H1 (cell line): ENCODE measurements around the gene GHRL. TPM values are rescaled to one million over a fixed set of nuclear protein-coding genes. Genes with fewer than 3 reads are reported as not detected.

Experiments
- CTCF ChIA-PET: fragments of 300-600 bp; sonication (Branson Sonifier 250); formaldehyde crosslinking; loops from one replicate; lab custom pipeline; 2021; ENCODE audit not compliant: partially characterized antibody; lab: Charles Lee
- POLR2A ChIA-PET: fragments of 300-600 bp; sonication (Branson Sonifier 250); formaldehyde crosslinking; loops from one replicate; lab custom pipeline; 2021; ENCODE audit warnings: inconsistent platforms; ENCODE audit not compliant: partially characterized antibody; lab: Charles Lee
- DNase-seq, 2 experiments: peaks; one replicate each; pipeline versions ENCODE4 v3.0.0 to v3.0.0-alpha.2; 2010 to 2022; ENCODE audit warnings: low spot score in 2 of 2, low read depth in 1 of 2, mixed read lengths in 1 of 2
- FAIRE-seq: peaks from 2 replicates; lab custom pipeline; 2011; peaks lifted over from hg19 to GRCh38; lab: Jason Lieb, UNC
- H2AFZ ChIP-seq: 2 replicates; pipeline ENCODE4 v1.8.1; 2012; ENCODE audit warnings: low read length, inconsistent platforms
- H2AK5ac ChIP-seq: 2 replicates; pipeline ENCODE4 v1.6.1; 2013; ENCODE audit warnings: low read depth, low read length
- H2BK120ac ChIP-seq: replicated peaks from 2 replicates; pipeline ENCODE3; 2013; ENCODE audit warnings: low read depth, low read length, inconsistent platforms
- H2BK12ac ChIP-seq: 2 replicates; pipeline ENCODE4 v1.6.1; 2013; ENCODE audit warnings: low read depth, low read length
- H2BK15ac ChIP-seq: 2 replicates; pipeline ENCODE4 v1.6.1; 2013; ENCODE audit warnings: low read length
- H2BK20ac ChIP-seq: 2 replicates; pipeline ENCODE4 v1.6.1; 2013; ENCODE audit warnings: low read length
- H2BK5ac ChIP-seq: 2 replicates; pipeline ENCODE4 v1.6.1; 2013; ENCODE audit warnings: low read depth, low read length
- H3K14ac ChIP-seq: 2 replicates; pipeline ENCODE4 v1.6.1; 2013; ENCODE audit warnings: inconsistent platforms; ENCODE audit not compliant: insufficient read length
- H3K18ac ChIP-seq: 2 replicates; pipeline ENCODE4 v1.6.1; 2013; ENCODE audit warnings: low read length; ENCODE audit errors: extremely low read depth
- H3K23ac ChIP-seq: 2 replicates; pipeline ENCODE4 v1.6.1; 2013; ENCODE audit warnings: inconsistent platforms; ENCODE audit not compliant: insufficient read length
- H3K23me2 ChIP-seq: 2 replicates; pipeline ENCODE4 v1.6.1; 2013; ENCODE audit warnings: low read depth, low read length
- H3K27ac ChIP-seq: 2 replicates; pipeline ENCODE4 v1.6.1; 2011; ENCODE audit warnings: low read depth, low read length, inconsistent platforms
- H3K27me3 ChIP-seq, 4 experiments: replicated peaks in 1 of 4; 1 replicate in 1 of 4; 2 replicates in 3 of 4; pipeline versions ENCODE4 v1.6.1 to v1.8.1; 2011 to 2013; ENCODE audit warnings: low read length in 3 of 4, mild to moderate bottlenecking in 3 of 4, inconsistent platforms in 2 of 4, mixed read lengths in 2 of 4, moderate library complexity in 1 of 4; ENCODE audit not compliant: control insufficient read depth in 3 of 4, insufficient read depth in 3 of 4; ENCODE audit errors: extremely low read depth in 1 of 4
- H3K36me3 ChIP-seq, 4 experiments: 2 replicates each; pipeline versions ENCODE4 v1.6.1 to v1.8.1; 2011 to 2013; ENCODE audit warnings: mild to moderate bottlenecking in 4 of 4, low read length in 3 of 4, moderate library complexity in 2 of 4, control low read depth in 1 of 4, inconsistent platforms in 1 of 4; ENCODE audit not compliant: insufficient read depth in 4 of 4, control insufficient read depth in 2 of 4
- H3K4ac ChIP-seq: replicated peaks from 2 replicates; pipeline ENCODE3; 2013; ENCODE audit warnings: low read length, low read depth, mixed read lengths, inconsistent platforms; ENCODE audit not compliant: insufficient read length
- H3K4me1 ChIP-seq, 4 experiments: replicated peaks in 1 of 4; 1 replicate in 1 of 4; 2 replicates in 3 of 4; pipeline versions ENCODE4 v1.6.1 to v1.8.1; 2011 to 2013; ENCODE audit warnings: low read length in 3 of 4, inconsistent platforms in 2 of 4, mixed read lengths in 1 of 4; ENCODE audit not compliant: insufficient read depth in 4 of 4, control insufficient read depth in 3 of 4
- H3K4me2 ChIP-seq, 2 experiments: 2 replicates each; pipeline versions ENCODE4 v1.6.1 to v1.8.1; 2011 to 2013; ENCODE audit warnings: low read depth in 2 of 2, low read length in 2 of 2, control low read depth in 1 of 2, inconsistent platforms in 1 of 2, mild to moderate bottlenecking in 1 of 2; ENCODE audit not compliant: insufficient read depth in 1 of 2
- H3K4me3 ChIP-seq, 4 experiments: fragments of 200-600, 300-600 bp in 1 of 4; sonication (generic), shearing (Covaris generic), sonication (Bioruptor Twin) in 1 of 4; 2 replicates each; pipeline versions ENCODE4 v1.5.1 to v1.8.1; 2011 to 2016; ENCODE audit warnings: low read length in 4 of 4, low read depth in 3 of 4, control low read depth in 2 of 4, inconsistent platforms in 2 of 4, mild to moderate bottlenecking in 2 of 4, mixed read lengths in 1 of 4, moderate library complexity in 1 of 4; ENCODE audit not compliant: insufficient read depth in 2 of 4; ENCODE audit errors: extremely low read depth in 1 of 4
- H3K56ac ChIP-seq: replicated peaks from 2 replicates; pipeline ENCODE3; 2013; ENCODE audit warnings: low read depth, mild to moderate bottlenecking, mixed read lengths, low read length, inconsistent platforms; ENCODE audit not compliant: insufficient read length
- H3K79me1 ChIP-seq: 2 replicates; pipeline ENCODE4 v1.6.1; 2013; ENCODE audit warnings: low read depth, low read length, control low read depth
- H3K79me2 ChIP-seq, 2 experiments: 2 replicates each; pipeline versions ENCODE4 v1.6.1 to v1.8.1; 2012 to 2013; ENCODE audit warnings: low read length in 2 of 2, mild to moderate bottlenecking in 2 of 2, inconsistent platforms in 1 of 2; ENCODE audit not compliant: insufficient read depth in 2 of 2, control insufficient read depth in 1 of 2
- H3K9ac ChIP-seq, 4 experiments: replicated peaks in 1 of 4; 1 replicate in 1 of 4; 2 replicates in 3 of 4; pipeline versions ENCODE4 v1.6.1 to v1.8.1; 2011 to 2013; ENCODE audit warnings: low read depth in 3 of 4, low read length in 3 of 4, control low read depth in 2 of 4, mild to moderate bottlenecking in 2 of 4, moderate library complexity in 2 of 4, inconsistent platforms in 1 of 4; ENCODE audit errors: extremely low read depth in 1 of 4
- H3K9me3 ChIP-seq, 2 experiments: 2 replicates each; pipeline versions ENCODE4 v1.6.1 to v1.8.1; 2012 to 2013; ENCODE audit warnings: mild to moderate bottlenecking in 2 of 2, moderate library complexity in 2 of 2, control low read depth in 1 of 2, inconsistent platforms in 1 of 2, low read depth in 1 of 2, low read length in 1 of 2, mixed read lengths in 1 of 2; ENCODE audit not compliant: insufficient read depth in 2 of 2
- H4K20me1 ChIP-seq, 2 experiments: replicated peaks in 1 of 2; 2 replicates each; pipeline versions ENCODE3 to v1.8.1; 2011 to 2013; ENCODE audit warnings: inconsistent platforms in 2 of 2, low read length in 2 of 2, mild to moderate bottlenecking in 1 of 2; ENCODE audit not compliant: insufficient read depth in 2 of 2, control insufficient read depth in 1 of 2
- H4K5ac ChIP-seq: 2 replicates; pipeline ENCODE4 v1.6.1; 2013; ENCODE audit warnings: low read length, low read depth, mixed read lengths, inconsistent platforms; ENCODE audit not compliant: insufficient read length
- H4K8ac ChIP-seq: 2 replicates; pipeline ENCODE4 v1.8.0; 2013; ENCODE audit warnings: mild to moderate bottlenecking, moderate library complexity, low read length, inconsistent platforms; ENCODE audit not compliant: insufficient read depth; ENCODE audit errors: extremely low read depth
- H4K91ac ChIP-seq: replicated peaks from 2 replicates; pipeline ENCODE3; 2013; ENCODE audit warnings: low read length, mixed read lengths, inconsistent platforms; ENCODE audit not compliant: insufficient read length
- CHD1 ChIP-seq: IDR thresholded peaks from 2 replicates; pipeline ENCODE4 v1.6.1; 2012; ENCODE audit warnings: low read depth, low read length, improper control_type of control experiment
- GTF2F1 ChIP-seq: IDR thresholded peaks from 2 replicates; pipeline ENCODE4 v1.6.1; 2012; ENCODE audit warnings: low read depth, low read length, improper control_type of control experiment, borderline replicate concordance
- HDAC2 ChIP-seq, 2 experiments: fragments of 300-600 bp in 1 of 2; sonication (generic) in 1 of 2; IDR thresholded peaks; 2 replicates each; pipeline ENCODE4 v1.6.1; 2011 to 2012; ENCODE audit warnings: low read depth in 2 of 2, low read length in 2 of 2, mild to moderate bottlenecking in 2 of 2, moderate library complexity in 2 of 2, borderline replicate concordance in 1 of 2, inconsistent platforms in 1 of 2
- POLR2AphosphoS5 ChIP-seq: IDR thresholded peaks from 2 replicates; pipeline ENCODE4 v1.6.1; 2011; ENCODE audit warnings: low read depth, low read length
- RFX5 ChIP-seq: IDR thresholded peaks from 2 replicates; pipeline ENCODE4 v1.6.1; 2011; ENCODE audit warnings: low read depth, low read length, improper control_type of control experiment, borderline replicate concordance
- RNF2 ChIP-seq: fragments of 200-900, 300-1000 bp; sonication (generic); IDR thresholded peaks from 2 replicates; pipeline ENCODE4 v1.7.1; 2016; ENCODE audit warnings: borderline replicate concordance, low read depth, mild to moderate bottlenecking, antibody characterized with exemption, low read length; ENCODE audit not compliant: poor library complexity, severe bottlenecking; ENCODE audit errors: missing control alignments
- SAP30 ChIP-seq: fragments of 300-600 bp; sonication (generic); IDR thresholded peaks from 2 replicates; pipeline ENCODE4 v1.7.1; 2012; ENCODE audit warnings: low read length, moderate library complexity, mild to moderate bottlenecking, inconsistent platforms; ENCODE audit not compliant: insufficient read depth, insufficient replicate concordance
- SP1 ChIP-seq: IDR thresholded peaks from 2 replicates; pipeline ENCODE4 v1.6.1; 2011; ENCODE audit warnings: low read depth, low read length
- SP4 ChIP-seq: IDR thresholded peaks from 2 replicates; pipeline ENCODE4 v1.6.1; 2012; ENCODE audit warnings: low read length, inconsistent platforms
- TBP ChIP-seq: IDR thresholded peaks from 2 replicates; pipeline ENCODE4 v1.6.1; 2011; ENCODE audit warnings: low read depth, low read length, improper control_type of control experiment
- TEAD4 ChIP-seq: IDR thresholded peaks from 2 replicates; pipeline ENCODE4 v1.6.1; 2012; ENCODE audit warnings: low read depth, low read length, inconsistent platforms, mixed read lengths
- WGBS, 2 experiments: shearing (Covaris generic) in 1 of 2; methylation state at CpG; one replicate each; pipeline versions ENCODE4 v1.1.6 to v1.1.7; 2013 to 2015; ENCODE audit warnings: low lambda C conversion rate in 2 of 2, mixed read lengths in 2 of 2, inconsistent platforms in 1 of 2, low coverage in 1 of 2, missing lambda C conversion rate in 1 of 2; ENCODE audit not compliant: insufficient replicate concordance in 2 of 2, insufficient coverage in 1 of 2, insufficient read length in 1 of 2; ENCODE audit errors: extremely low coverage in 1 of 2, missing lambda C conversion rate in 1 of 2; 5-methylcytosine and 5-hydroxymethylcytosine counted together
- polyA plus RNA-seq, 7 experiments: library from polyadenylated mRNA; depleted of rRNA in 3 of 7; stranded (reverse) in 5 of 7; unstranded in 2 of 7; fragments of >200 nt in 5 of 7; fragments of 200-250 nt in 2 of 7; gene quantifications; 1 replicate in 5 of 7; 2 replicates in 1 of 7; 4 replicates in 1 of 7; pipeline versions ENCODE4 v1.2.1 to v1.2.3, GENCODE V29; 2011 to 2013; ENCODE audit warnings: missing spikeins in 2 of 7, mixed read lengths in 2 of 7
- total RNA-seq: library from RNA; stranded (reverse); fragmentation: NEBNext Ultra II Directional; extraction: Animal tissue kit (Norgen Biotek cat#: 25700); gene quantifications from 2 replicates; pipeline ENCODE4 v1.2.1, GENCODE V29; 2021
- TF ChIP-seq, protein P1 (sequence below): IDR thresholded peaks from 2 replicates; pipeline ENCODE4 v1.6.1; 2011; ENCODE audit warnings: low read length, improper control_type of control experiment

Gene GHRL
- total and polyA plus RNA-seq, 2 of the 8 experiments (the other 6 are each of a cell fraction or from before 2014, with no cell fraction given), result 0.32 to 0.35 TPM

DNA sequence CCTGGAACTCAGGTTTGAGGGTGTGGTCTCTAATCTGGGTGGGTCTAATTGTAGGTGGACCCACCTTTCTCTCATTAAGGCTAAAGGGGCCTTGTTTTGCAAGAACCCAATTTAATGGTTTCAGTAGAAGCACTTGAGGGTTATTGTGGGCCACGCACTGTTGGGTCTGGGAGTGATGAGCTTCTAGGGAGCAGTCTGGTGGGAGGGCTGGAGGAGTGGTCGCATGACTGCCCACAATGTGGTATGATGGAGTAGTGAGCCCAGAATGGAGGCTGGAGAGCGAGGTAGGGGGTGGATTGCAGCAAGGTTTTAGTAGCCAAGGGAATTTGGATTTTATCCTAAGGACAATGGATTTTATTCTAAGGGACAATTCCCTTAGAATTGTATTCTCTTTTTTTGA is 41.7 kb downstream of the GHRL start:
- Histone ChIP-seq H3K4me2 (peak overlapping the region; percentile 98 to 99; a peak in 1 of 4 replicates), H4K20me1 (peaks cover 0 to 6% of the 10 kb centered on the region in 2 experiments), H3K36me3 (peaks cover 4 to 18% (median 11%) of the 10 kb centered on the region in 4 experiments; a peak in 6 of 8 replicates), H4K8ac (no peak overlapping the region), H2BK15ac (no peak overlapping the region), H3K4me3 (0 out of 8 replicates have a peak overlapping the region, but pooled peaks of 1 of the 4 experiments have one; percentile 89), H3K56ac (no peak overlapping the region), H3K9me3 (no peaks in the 10 kb centered on the region), H3K4me1 (peaks cover 0 to 11% (median 7%) of the 10 kb centered on the region in 4 experiments; a peak in 6 of 7 replicates), H2BK5ac (no peak overlapping the region; the same call in 1 of the 2 replicates), H3K27me3 (no peaks in the 10 kb centered on the region), H3K14ac (no peak overlapping the region), H3K79me2 (peaks cover 0 to 48% of the 10 kb centered on the region in 2 experiments; a peak in 2 of 4 replicates), H2AFZ (no peak overlapping the region), H4K91ac (no peak overlapping the region), H3K27ac (no peak overlapping the region), H2BK120ac (no peak overlapping the region), H2BK20ac (no peak overlapping the region), H3K9ac (no peak overlapping the region), H2BK12ac (no peak overlapping the region), H3K23me2 (peaks cover 12% of the 10 kb centered on the region; the same call in 1 of the 2 replicates), H3K4ac (no peak overlapping the region), H4K5ac (no peak overlapping the region), H3K18ac (no peak overlapping the region), H3K79me1 (peaks cover 21% of the 10 kb centered on the region), H2AK5ac (no peak overlapping the region), H3K23ac (no peak overlapping the region)
- DNase-seq, result no peak
- CTCF ChIA-PET, result interaction anchor here (0.6 to 1.8 kb wide), 3 partner anchors 10 to 1390 kb away, joined by 3 to 6 read pairs (median 4); no protein-coding TSS in a partner anchor
- POLR2A ChIA-PET, result interaction anchor here (0.6 to 4.7 kb wide), 2 partner anchors 12 to 96 kb away, joined by 4 to 26 read pairs; no protein-coding TSS in a partner anchor
- no peak for FAIRE-seq
- 86% methylated on average over 3 of the region's 3 CpGs; no CpG with 5 or more reads in 1 of the 2 experiments for WGBS, 2 experiments
- no peak for TF ChIP-seq SP4
- TF ChIP-seq RNF2, result no peak
- no peak for TF ChIP-seq CHD1
- no peak for TF ChIP-seq SP1
- no peak for TF ChIP-seq SAP30
- no peak for TF ChIP-seq POLR2AphosphoS5
- no peak for TF ChIP-seq GTF2F1
- TF ChIP-seq TBP, result no peak
- TF ChIP-seq RFX5, result no peak
- no peak for TF ChIP-seq HDAC2 (IDR thresholded peaks at IDR 0.05; ENCODE audit: borderline replicate concordance in 1 of 2, low read depth in 2 of 2, low read length in 2 of 2)
- TF ChIP-seq, protein P1, sequence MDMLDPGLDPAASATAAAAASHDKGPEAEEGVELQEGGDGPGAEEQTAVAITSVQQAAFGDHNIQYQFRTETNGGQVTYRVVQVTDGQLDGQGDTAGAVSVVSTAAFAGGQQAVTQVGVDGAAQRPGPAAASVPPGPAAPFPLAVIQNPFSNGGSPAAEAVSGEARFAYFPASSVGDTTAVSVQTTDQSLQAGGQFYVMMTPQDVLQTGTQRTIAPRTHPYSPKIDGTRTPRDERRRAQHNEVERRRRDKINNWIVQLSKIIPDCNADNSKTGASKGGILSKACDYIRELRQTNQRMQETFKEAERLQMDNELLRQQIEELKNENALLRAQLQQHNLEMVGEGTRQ, result no peak
- TF ChIP-seq TEAD4, result no peak
